NCI-H526 treated with DMSO at 0.1 percent for 48 hours (cell line): ENCODE results near the gene MIEN1.
A peak's percentile ranks its signal among the peaks of the same experiment; 100 is the strongest.
"Not testable (repeated sequence)": the region's sequence is repeated elsewhere in the genome, so short reads cannot be mapped to it uniquely, and the experiment has no call there.

ENCODE experiments used
- DNase-seq: peaks from one replicate; lab custom pipeline; 2025; lab: John Stamatoyannopoulos, UW

MIEN1 gene

GRCh38 chr17:39730095-39730921, at the start of gene MIEN1:
Gene MIEN1, minus strand, starts transcription at chr17:39730532. Its CDS starts 37 bp downstream, at chr17:39730495.
- DNase-seq = peak; percentile 56

- DNase-seq = no peak
Observed at GRCh38 chr17:39777534-39778365, 47.4 kb upstream of the MIEN1 start.

GRCh38 chr17:39776252-39776651, 45.9 kb upstream of the MIEN1 start:
- no peak for DNase-seq

- DNase-seq = no peak
Observed at GRCh38 chr17:39775031-39775430, 44.7 kb upstream of the MIEN1 start.

GRCh38 chr17:39774047-39774446, 43.7 kb upstream of the MIEN1 start:
- DNase-seq = no peak

- DNase-seq = no peak
Observed at GRCh38 chr17:39772987-39773934, 42.9 kb upstream of the MIEN1 start.

- no peak for DNase-seq
Observed at GRCh38 chr17:39772415-39772814, 42.1 kb upstream of the MIEN1 start.

- peak; percentile 46 for DNase-seq
Observed at GRCh38 chr17:39769974-39770587, 39.7 kb upstream of the MIEN1 start.

- DNase-seq = no peak
Observed at GRCh38 chr17:39767147-39767546, 36.8 kb upstream of the MIEN1 start.

- no peak for DNase-seq
Observed at GRCh38 chr17:39765766-39766165, 35.4 kb upstream of the MIEN1 start.

GRCh38 chr17:39765175-39765574, 34.8 kb upstream of the MIEN1 start:
- DNase-seq = no peak

- DNase-seq = not testable (repeated sequence)
Observed at GRCh38 chr17:39764171-39764570, 33.8 kb upstream of the MIEN1 start.

GRCh38 chr17:39763051-39763820, 32.9 kb upstream of the MIEN1 start:
- DNase-seq = no peak

- no peak for DNase-seq
Observed at GRCh38 chr17:39761861-39762496, 31.6 kb upstream of the MIEN1 start.

- DNase-seq = no peak
Observed at GRCh38 chr17:39759204-39759603, 28.9 kb upstream of the MIEN1 start.

- DNase-seq = no peak
Observed at GRCh38 chr17:39757931-39758873, 27.9 kb upstream of the MIEN1 start.

- no peak for DNase-seq
Observed at GRCh38 chr17:39757176-39757662, 26.9 kb upstream of the MIEN1 start.

- DNase-seq = no peak
Observed at GRCh38 chr17:39756380-39757079, 26.2 kb upstream of the MIEN1 start.
